HFF-Myc (cell line): Measurements from ENCODE around the gene PGBD5.

ENCODE experiments used
- DNase-seq: peaks from one replicate; pipeline ENCODE4 v3.0.0-alpha.2; 2011; ENCODE audit warnings: low read depth; ENCODE audit errors: extremely low read depth
- H3K4me3 ChIP-seq: replicated peaks from 2 replicates; pipeline ENCODE4 v1.5.1; 2011; ENCODE audit warnings: low read depth, mild to moderate bottlenecking, control low read depth, low read length
- TF ChIP-seq, protein P1 (sequence below): IDR thresholded peaks from 2 replicates; pipeline ENCODE4 v1.5.1; 2012; ENCODE audit warnings: mild to moderate bottlenecking, low read depth, low read length, control low read depth; ENCODE audit errors: missing control alignments

Gene PGBD5

GRCh38 chr1:230463326-230463725, 37.2 kb upstream of the PGBD5 start:
- DNase-seq = no peak
- H3K4me3 ChIP-seq = no peak overlapping the region
- TF ChIP-seq, protein P1, sequence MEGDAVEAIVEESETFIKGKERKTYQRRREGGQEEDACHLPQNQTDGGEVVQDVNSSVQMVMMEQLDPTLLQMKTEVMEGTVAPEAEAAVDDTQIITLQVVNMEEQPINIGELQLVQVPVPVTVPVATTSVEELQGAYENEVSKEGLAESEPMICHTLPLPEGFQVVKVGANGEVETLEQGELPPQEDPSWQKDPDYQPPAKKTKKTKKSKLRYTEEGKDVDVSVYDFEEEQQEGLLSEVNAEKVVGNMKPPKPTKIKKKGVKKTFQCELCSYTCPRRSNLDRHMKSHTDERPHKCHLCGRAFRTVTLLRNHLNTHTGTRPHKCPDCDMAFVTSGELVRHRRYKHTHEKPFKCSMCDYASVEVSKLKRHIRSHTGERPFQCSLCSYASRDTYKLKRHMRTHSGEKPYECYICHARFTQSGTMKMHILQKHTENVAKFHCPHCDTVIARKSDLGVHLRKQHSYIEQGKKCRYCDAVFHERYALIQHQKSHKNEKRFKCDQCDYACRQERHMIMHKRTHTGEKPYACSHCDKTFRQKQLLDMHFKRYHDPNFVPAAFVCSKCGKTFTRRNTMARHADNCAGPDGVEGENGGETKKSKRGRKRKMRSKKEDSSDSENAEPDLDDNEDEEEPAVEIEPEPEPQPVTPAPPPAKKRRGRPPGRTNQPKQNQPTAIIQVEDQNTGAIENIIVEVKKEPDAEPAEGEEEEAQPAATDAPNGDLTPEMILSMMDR = no peak

- no peak for DNase-seq
- TF ChIP-seq, protein P1 = no peak
Measured at GRCh38 chr1:230459465-230459864, 33.3 kb upstream of the PGBD5 start.

DNA sequence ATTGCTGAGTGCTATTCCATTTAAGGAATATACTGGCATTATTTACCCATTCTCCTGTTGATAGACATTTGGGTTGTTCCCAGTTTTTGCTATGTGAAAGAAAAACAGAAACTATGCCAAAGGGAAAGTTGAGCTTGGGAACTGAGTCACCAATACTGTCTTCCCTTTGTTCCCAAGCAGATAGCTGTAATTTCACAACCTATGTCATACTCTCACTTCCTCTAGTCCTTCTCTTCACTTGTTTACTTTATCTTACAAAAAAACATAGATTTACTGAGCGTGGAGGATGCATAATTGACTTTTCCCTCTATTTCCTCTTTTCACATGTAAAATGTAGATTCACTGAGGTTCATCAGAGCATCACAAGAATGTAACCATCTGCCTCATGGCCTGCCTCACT, 32.4 kb upstream of the PGBD5 start:
- DNase-seq = no peak
- H3K4me3 ChIP-seq = no peak overlapping the region
- TF ChIP-seq, protein P1 = no peak

More at GRCh38 chr1:230459465-230459864, 33.3 kb upstream of the PGBD5 start:
- H3K4me3 ChIP-seq = no peak overlapping the region

- H3K4me3 ChIP-seq = no peak overlapping the region
- DNase-seq = no peak
- TF ChIP-seq, protein P1 = no peak
Measured at GRCh38 chr1:230456478-230456877, 30.3 kb upstream of the PGBD5 start.

DNA sequence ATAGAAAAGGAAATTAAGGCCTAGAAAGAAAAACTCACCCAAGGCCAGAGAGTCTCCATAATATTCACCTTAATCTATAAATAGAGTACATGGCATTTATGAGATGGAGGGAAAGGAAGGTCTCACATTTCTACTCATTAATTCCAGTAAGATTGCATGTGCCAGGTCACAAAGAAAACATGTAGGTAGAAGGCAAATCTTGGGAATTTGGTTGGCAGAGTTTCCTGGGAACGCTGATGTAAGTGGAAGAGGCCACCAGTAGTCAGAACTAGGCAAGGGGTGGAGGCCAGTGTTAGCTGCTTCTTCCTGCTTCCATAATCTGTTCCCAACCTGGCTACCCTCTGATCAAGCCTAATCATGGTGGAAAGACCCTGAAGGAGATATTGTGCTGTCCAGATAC, 29.2 kb upstream of the PGBD5 start:
- TF ChIP-seq, protein P1 = no peak
- no peak for DNase-seq
- H3K4me3 ChIP-seq = no peak overlapping the region

- no peak for DNase-seq
- TF ChIP-seq, protein P1 = no peak
- no peak overlapping the region for H3K4me3 ChIP-seq
Measured at GRCh38 chr1:230453377-230453776, 27.2 kb upstream of the PGBD5 start.
